Subcutaneous adipose tissue (tissue), 4 donors: ENCODE results near the gene ERBB4. TPM values are rescaled to one million over a fixed set of nuclear protein-coding genes. Genes with fewer than 3 reads are reported as not detected.

ENCODE experiments used
- CTCF ChIP-seq: fragments of 450-650 bp; IDR thresholded peaks from one replicate; pipeline ENCODE4 v1.5.1; 2016; ENCODE audit warnings: low read depth, mild to moderate bottlenecking, control low read depth, antibody characterized with exemption, moderate library complexity
- total RNA-seq, 4 donors: library from RNA; depleted of rRNA; stranded (reverse); fragments of >200 nt; gene quantifications; one replicate each; pipeline ENCODE4 v1.1.0, GENCODE V29; 2016

The ERBB4 gene
- total RNA-seq, 4 donors from 2014 or later, result 0.17 to 1.5 (median 0.71) TPM

DNA sequence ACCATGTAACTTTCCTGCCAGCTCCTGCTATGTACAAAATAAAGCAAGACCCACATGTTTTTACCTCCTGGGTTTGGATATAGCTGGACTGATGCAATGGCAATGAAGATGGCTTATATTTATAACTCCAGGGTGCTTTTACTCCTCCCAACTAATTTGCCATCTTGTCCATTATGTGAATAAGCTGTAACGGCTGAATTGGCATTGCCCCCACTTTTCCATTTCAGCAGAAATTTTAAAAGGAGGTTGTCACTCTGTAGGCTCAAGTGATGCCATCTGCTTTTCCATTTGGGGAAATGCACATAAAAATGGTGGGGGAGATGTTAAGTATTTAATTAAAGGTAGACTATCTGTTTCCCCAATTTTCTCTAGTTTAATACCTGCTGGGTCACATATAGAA, 345.5 kb downstream of the ERBB4 start:
- TF ChIP-seq CTCF, result no peak

GRCh38 chr2:212186166-212186565, 352.4 kb downstream of the ERBB4 start:
- TF ChIP-seq CTCF, result no peak

- no peak for TF ChIP-seq CTCF
Observed at GRCh38 chr2:212181646-212182045, 357.0 kb downstream of the ERBB4 start.

- no peak for TF ChIP-seq CTCF
Observed at GRCh38 chr2:212180408-212181083, 358.1 kb downstream of the ERBB4 start.

DNA sequence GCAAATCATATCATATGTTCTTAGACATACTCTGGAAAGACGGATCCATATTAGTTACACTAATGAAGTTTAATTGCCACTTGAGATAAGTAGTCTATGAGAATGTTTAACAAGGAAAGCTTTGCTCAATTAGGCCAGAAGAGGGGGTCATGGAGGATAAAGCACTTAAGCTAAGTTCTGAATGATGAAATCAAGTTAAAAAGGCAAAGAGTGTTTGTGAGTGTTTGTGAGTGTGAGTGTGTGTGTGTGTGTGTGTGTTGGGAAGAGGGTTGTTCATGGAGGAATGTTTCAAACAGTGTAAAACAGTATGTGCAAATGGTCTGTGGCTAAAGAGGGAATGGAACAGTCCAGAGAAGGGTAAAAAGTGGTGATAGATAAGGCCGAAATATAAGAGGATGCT, 360.9 kb downstream of the ERBB4 start:
- no peak for TF ChIP-seq CTCF

GRCh38 chr2:212176151-212176550, 362.5 kb downstream of the ERBB4 start:
- TF ChIP-seq CTCF, result no peak

- TF ChIP-seq CTCF, result no peak
Observed at GRCh38 chr2:212173756-212174510, 364.7 kb downstream of the ERBB4 start.
